Hepatocyte (in vitro differentiated cells): ENCODE measurements around the gene EIF2B2. TPM values are rescaled to one million over a fixed set of nuclear protein-coding genes. Genes with fewer than 3 reads are reported as not detected.

Experiments used
- DNase-seq: peaks from one replicate; pipeline ENCODE4 v3.0.0-alpha.2; 2016; ENCODE audit warnings: low spot score
- H2AFZ ChIP-seq: fragments of 200-600 bp; sonication (generic); 2 replicates; pipeline ENCODE4 v1.6.0; 2016; ENCODE audit warnings: antibody characterized with exemption, mild to moderate bottlenecking
- H3K27ac ChIP-seq: fragments of 200-600 bp; sonication (generic); 2 replicates; pipeline ENCODE4 v1.5.1; 2016; ENCODE audit warnings: mild to moderate bottlenecking
- H3K27me3 ChIP-seq: fragments of 200-600 bp; sonication (generic); 2 replicates; pipeline ENCODE4 v1.6.1; 2016
- H3K36me3 ChIP-seq: fragments of 200-600 bp; sonication (generic); replicated peaks from 2 replicates; pipeline ENCODE4 v1.5.1; 2016; ENCODE audit warnings: low read depth; ENCODE audit not compliant: insufficient read depth
- H3K4me1 ChIP-seq: fragments of 200-600 bp; sonication (generic); 2 replicates; pipeline ENCODE4 v1.5.1; 2016; ENCODE audit warnings: mild to moderate bottlenecking, moderate library complexity; ENCODE audit not compliant: insufficient read depth
- H3K4me2 ChIP-seq: fragments of 200-600 bp; sonication (generic); 2 replicates; pipeline ENCODE4 v1.6.0; 2016
- H3K4me3 ChIP-seq: fragments of 200-600 bp; sonication (generic); 2 replicates; pipeline ENCODE4 v1.5.1; 2016; ENCODE audit warnings: mild to moderate bottlenecking
- H3K79me2 ChIP-seq: fragments of 200-600 bp; sonication (generic); 2 replicates; pipeline ENCODE4 v1.6.0; 2017; ENCODE audit warnings: mild to moderate bottlenecking
- H3K9me2 ChIP-seq: fragments of 200-600 bp; sonication (generic); replicated peaks from 2 replicates; pipeline ENCODE4 v1.6.0; 2017; ENCODE audit warnings: mild to moderate bottlenecking; ENCODE audit not compliant: insufficient read depth
- H3K9me3 ChIP-seq: fragments of 200-600 bp; sonication (generic); 2 replicates; pipeline ENCODE4 v1.5.1; 2016; ENCODE audit warnings: low read depth, mild to moderate bottlenecking
- H4K20me1 ChIP-seq: fragments of 200-600 bp; sonication (generic); 2 replicates; pipeline ENCODE4 v1.6.0; 2016; ENCODE audit warnings: mild to moderate bottlenecking; ENCODE audit not compliant: insufficient read depth, poor library complexity, severe bottlenecking
- EZH2 ChIP-seq: fragments of 200-600 bp; sonication (generic); IDR thresholded peaks from 2 replicates; pipeline ENCODE4 v1.6.1; 2016; ENCODE audit warnings: antibody characterized with exemption, mild to moderate bottlenecking, borderline replicate concordance
- EZH2phosphoT487 ChIP-seq: fragments of 200-600 bp; sonication (generic); IDR thresholded peaks from one replicate; pipeline ENCODE4 v1.6.1; 2018; ENCODE audit warnings: antibody characterized with exemption, mild to moderate bottlenecking, low read depth, moderate library complexity; ENCODE audit not compliant: unreplicated experiment, severe bottlenecking
- whole genome bisulfite sequencing: methylation state at CpG from one replicate; pipeline ENCODE4 v1.1.6; 2016; ENCODE audit warnings: low lambda C conversion rate; ENCODE audit errors: missing lambda C conversion rate; 5-methylcytosine and 5-hydroxymethylcytosine counted together
- polyA plus RNA-seq: library from polyadenylated mRNA; unstranded; fragments of >200 nt; fragmentation: Nextera tagmentation; extraction: Ambion mirVana; gene quantifications from 2 replicates; pipeline ENCODE4 v1.2.1, GENCODE V29; 2016
- total RNA-seq: library from RNA; depleted of rRNA; stranded (reverse); fragments of >200 nt; gene quantifications from 2 replicates; pipeline ENCODE4 v1.2.3, GENCODE V29; 2014
- TF ChIP-seq, protein P1 (sequence below): fragments of 200-600 bp; sonication (generic); IDR thresholded peaks from 2 replicates; pipeline ENCODE4 v1.5.1; 2016; ENCODE audit warnings: antibody characterized with exemption, mild to moderate bottlenecking; ENCODE audit not compliant: poor library complexity

EIF2B2 gene
- total and polyA plus RNA-seq, 2 experiments from 2014 or later = 35.7 to 75.6 TPM

GRCh38 chr14:74977164-74977900 lies 25.4 kb upstream of the EIF2B2 start:
- DNase-seq = no peak
- Histone ChIP-seq H3K36me3 (no peaks in the 10 kb centered on the region), H3K4me2 (no peak overlapping the region), H3K4me3 (no peak overlapping the region), H2AFZ (no peak overlapping the region), H3K79me2 (no peaks in the 10 kb centered on the region), H3K9me3 (no peaks in the 10 kb centered on the region), H3K27ac (peak overlapping the region; percentile 77), H3K4me1 (peaks cover 54% of the 10 kb centered on the region), H3K9me2 (no peaks in the 10 kb centered on the region), H4K20me1 (no peaks in the 10 kb centered on the region), H3K27me3 (no peaks in the 10 kb centered on the region)
- 57% methylated on average over 9 of the region's 12 CpGs for WGBS
- TF ChIP-seq, protein P1, sequence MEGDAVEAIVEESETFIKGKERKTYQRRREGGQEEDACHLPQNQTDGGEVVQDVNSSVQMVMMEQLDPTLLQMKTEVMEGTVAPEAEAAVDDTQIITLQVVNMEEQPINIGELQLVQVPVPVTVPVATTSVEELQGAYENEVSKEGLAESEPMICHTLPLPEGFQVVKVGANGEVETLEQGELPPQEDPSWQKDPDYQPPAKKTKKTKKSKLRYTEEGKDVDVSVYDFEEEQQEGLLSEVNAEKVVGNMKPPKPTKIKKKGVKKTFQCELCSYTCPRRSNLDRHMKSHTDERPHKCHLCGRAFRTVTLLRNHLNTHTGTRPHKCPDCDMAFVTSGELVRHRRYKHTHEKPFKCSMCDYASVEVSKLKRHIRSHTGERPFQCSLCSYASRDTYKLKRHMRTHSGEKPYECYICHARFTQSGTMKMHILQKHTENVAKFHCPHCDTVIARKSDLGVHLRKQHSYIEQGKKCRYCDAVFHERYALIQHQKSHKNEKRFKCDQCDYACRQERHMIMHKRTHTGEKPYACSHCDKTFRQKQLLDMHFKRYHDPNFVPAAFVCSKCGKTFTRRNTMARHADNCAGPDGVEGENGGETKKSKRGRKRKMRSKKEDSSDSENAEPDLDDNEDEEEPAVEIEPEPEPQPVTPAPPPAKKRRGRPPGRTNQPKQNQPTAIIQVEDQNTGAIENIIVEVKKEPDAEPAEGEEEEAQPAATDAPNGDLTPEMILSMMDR = no peak
- TF ChIP-seq EZH2phosphoT487 (no peak), EZH2 (no peak)

DNA sequence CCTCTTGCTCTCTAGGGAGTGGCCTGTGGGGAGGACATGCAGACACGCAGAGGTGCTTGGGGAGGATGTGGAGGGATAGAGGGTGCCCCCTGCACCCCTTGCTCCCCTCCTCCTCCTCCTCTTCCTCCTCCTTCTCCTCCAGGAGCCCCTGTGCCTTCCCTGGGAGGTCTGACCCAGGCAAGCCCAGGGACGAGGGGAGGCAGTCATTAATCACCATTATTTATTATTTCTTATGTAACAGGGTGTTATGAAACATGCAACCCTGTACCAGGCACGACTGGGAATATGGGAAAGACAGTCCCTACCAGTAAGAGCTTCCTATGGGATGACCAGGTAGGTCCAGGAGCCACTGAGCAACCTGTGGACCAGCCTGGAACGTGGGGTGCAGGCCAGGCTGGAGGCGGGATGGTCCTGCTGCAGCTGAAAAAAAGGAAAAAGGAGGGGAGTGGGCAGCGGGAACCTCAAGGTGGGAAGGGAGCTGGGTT lies 24.8 kb upstream of the EIF2B2 start:
- Histone ChIP-seq H3K9me2 (no peaks in the 10 kb centered on the region), H3K9me3 (no peaks in the 10 kb centered on the region), H3K27me3 (no peaks in the 10 kb centered on the region), H3K4me3 (no peak overlapping the region), H2AFZ (no peak overlapping the region), H3K79me2 (no peaks in the 10 kb centered on the region), H3K27ac (peak overlapping the region; percentile 77), H3K4me2 (no peak overlapping the region), H3K4me1 (peaks cover 54% of the 10 kb centered on the region), H3K36me3 (no peaks in the 10 kb centered on the region), H4K20me1 (no peaks in the 10 kb centered on the region)
- DNase-seq = no peak
- TF ChIP-seq EZH2phosphoT487 (no peak), EZH2 (no peak)
- TF ChIP-seq, protein P1 = no peak
- WGBS = 48% methylated on average over 6 of the region's 6 CpGs

DNA sequence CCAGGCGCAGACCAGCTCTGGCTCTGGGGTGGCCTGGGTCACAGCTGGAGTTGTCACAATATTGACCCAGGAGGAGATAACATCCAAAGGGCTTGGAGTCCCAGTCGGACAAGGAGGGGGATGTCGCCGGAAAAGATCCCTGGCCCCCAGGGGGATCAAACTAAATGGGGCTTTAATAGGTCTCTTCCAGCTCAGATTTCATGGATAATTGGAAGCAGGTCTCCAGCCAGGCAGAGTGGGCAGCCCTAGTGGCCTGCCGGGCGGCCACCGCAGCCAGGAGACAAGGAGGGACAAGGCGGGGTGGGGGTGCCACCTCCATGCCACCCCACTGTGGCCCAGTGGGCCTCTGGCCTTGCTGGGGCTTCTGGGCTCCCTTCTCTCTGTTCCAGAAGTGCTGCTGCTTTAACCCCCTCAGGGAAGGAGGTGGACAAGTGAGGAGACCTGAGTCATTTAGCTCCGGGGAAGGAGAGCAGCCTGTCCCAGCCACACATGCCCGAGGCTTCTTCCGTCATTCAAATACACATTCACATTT lies 24.2 kb upstream of the EIF2B2 start:
- Histone ChIP-seq H3K4me2 (no peak overlapping the region), H2AFZ (no peak overlapping the region), H3K9me3 (no peaks in the 10 kb centered on the region), H3K27me3 (no peaks in the 10 kb centered on the region), H3K9me2 (no peaks in the 10 kb centered on the region), H3K4me1 (peaks cover 54% of the 10 kb centered on the region), H3K27ac (peak overlapping the region; percentile 77), H3K4me3 (no peak overlapping the region), H3K79me2 (no peaks in the 10 kb centered on the region), H3K36me3 (no peaks in the 10 kb centered on the region), H4K20me1 (no peaks in the 10 kb centered on the region)
- WGBS = 40% methylated on average over 11 of the region's 11 CpGs
- TF ChIP-seq EZH2 = no peak
- DNase-seq = no peak

- Histone ChIP-seq H3K4me3 (no peak overlapping the region), H2AFZ (no peak overlapping the region), H3K9me2 (no peaks in the 10 kb centered on the region), H3K27ac (peak overlapping the region; percentile 77), H3K36me3 (no peaks in the 10 kb centered on the region), H3K79me2 (no peaks in the 10 kb centered on the region), H3K4me2 (no peak overlapping the region), H3K4me1 (peaks cover 51% of the 10 kb centered on the region), H4K20me1 (no peaks in the 10 kb centered on the region), H3K27me3 (no peaks in the 10 kb centered on the region), H3K9me3 (no peaks in the 10 kb centered on the region)
- no peak for DNase-seq
- 75% methylated on average over 4 of the region's 4 CpGs for WGBS
- no peak for TF ChIP-seq EZH2phosphoT487
- TF ChIP-seq EZH2 = no peak
- TF ChIP-seq, protein P1 = no peak
Measured at GRCh38 chr14:74979029-74979428, 23.7 kb upstream of the EIF2B2 start.
